Activated T-helper 1 cell treated with anti-CD3 and anti-CD28 coated beads, Interleukin-12 subunit alpha, Interleukin-12 subunit beta, Interleukin-2, Interleukin-4 antibody, amounts not matched to agents 30 ng/mL and 10 ng/mL and 1 ng/mL, durations not matched to agents 14 hours and 24 hours and 36 hours (primary cell): ENCODE results near the gene PRR15. TPM values are rescaled to one million over a fixed set of nuclear protein-coding genes. Genes with fewer than 3 reads are reported as not detected.
A peak's percentile ranks its signal among the peaks of the same experiment; 100 is the strongest.
"Not testable (repeated sequence)": the region's sequence is repeated elsewhere in the genome, so short reads cannot be mapped to it uniquely, and the experiment has no call there.

Experiments used
- DNase-seq: peaks from one replicate; pipeline ENCODE4 v3.0.0; 2021; ENCODE audit warnings: low spot score
- H3K27ac Mint-ChIP-seq: one replicate; pipeline ENCODE4 v1.8.0; 2021; ENCODE audit warnings: mild to moderate bottlenecking, mixed read lengths
- H3K27me3 Mint-ChIP-seq: one replicate; pipeline ENCODE4 v1.8.0; 2022; ENCODE audit warnings: mild to moderate bottlenecking, moderate library complexity, mixed read lengths; ENCODE audit not compliant: insufficient read depth
- H3K36me3 Mint-ChIP-seq: one replicate; pipeline ENCODE4 v1.8.0; 2021; ENCODE audit warnings: low read depth, mixed read lengths
- H3K4me1 Mint-ChIP-seq: one replicate; pipeline ENCODE4 v1.8.0; 2021; ENCODE audit warnings: low read depth, mixed read lengths
- H3K4me3 Mint-ChIP-seq: one replicate; pipeline ENCODE4 v1.8.0; 2021; ENCODE audit warnings: mild to moderate bottlenecking, moderate library complexity, mixed read lengths
- H3K9me3 Mint-ChIP-seq: one replicate; pipeline ENCODE4 v1.8.0; 2021; ENCODE audit warnings: mixed read lengths
- intact Hi-C: fragments of 100-400 bp; cut with micrococcal nuclease; formaldehyde crosslinking; loops from one replicate; pipeline ENCODE4 v1.15.1; 2024
- total RNA-seq: library from RNA; stranded (reverse); gene quantifications from 2 replicates; pipeline ENCODE4 v1.2.3, GENCODE V29; 2022

The PRR15 gene, protein sequence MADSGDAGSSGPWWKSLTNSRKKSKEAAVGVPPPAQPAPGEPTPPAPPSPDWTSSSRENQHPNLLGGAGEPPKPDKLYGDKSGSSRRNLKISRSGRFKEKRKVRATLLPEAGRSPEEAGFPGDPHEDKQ
- not detected in 2 replicates for total RNA-seq

DNA sequence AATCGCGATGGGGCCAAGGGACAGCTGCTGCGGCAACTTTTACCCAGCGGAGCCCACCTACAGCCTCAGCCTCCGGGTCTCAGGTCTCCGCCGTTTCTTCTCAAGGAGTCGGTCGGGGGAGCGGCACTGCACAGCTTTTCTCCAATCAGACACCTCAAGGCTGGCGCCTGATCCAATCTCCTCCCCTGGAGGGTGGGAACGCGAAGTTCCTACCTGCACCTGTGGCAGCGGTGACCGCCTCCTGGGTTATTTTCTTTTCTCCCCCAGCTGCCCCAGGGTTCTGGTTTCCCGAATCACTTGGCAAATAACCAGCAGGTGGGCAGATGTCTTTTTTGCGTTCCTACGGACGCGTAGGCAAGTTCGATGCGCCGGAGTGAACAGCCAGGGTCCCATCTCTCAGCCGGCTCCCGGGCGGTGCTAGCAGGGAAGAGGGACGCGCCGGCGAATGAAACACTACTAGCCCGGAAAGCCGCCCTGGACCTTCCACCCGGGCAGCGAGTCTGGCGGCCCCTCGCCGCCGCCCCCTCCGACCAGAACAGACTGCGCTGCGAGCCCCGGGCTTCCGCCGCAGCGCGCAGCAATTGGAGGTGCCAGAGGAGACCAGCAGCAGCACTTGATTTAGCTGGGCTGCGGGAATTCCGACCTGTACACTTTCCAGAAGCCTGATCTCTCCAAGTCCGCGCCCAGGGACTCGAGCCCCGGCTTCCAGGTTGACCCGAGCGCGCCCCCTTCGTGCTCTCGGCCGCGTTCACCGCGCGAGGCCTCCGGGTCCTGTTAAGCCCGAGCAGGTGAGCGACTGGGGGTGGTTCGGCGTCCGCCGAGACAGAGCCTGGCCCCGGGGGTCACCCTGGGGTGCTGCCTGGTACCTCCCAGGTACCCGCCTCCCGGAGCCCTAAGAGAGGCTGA, at the start of gene PRR15:
TSS of gene PRR15 (plus strand) at position 246 of the 906 bp plus-strand sequence. CDS start 2,495 bp downstream, outside the sequence.
- H3K9me3 Mint-ChIP-seq = no peaks in the 10 kb centered on the region
- H3K27ac Mint-ChIP-seq = no peak within 1 kb of the TSS
- H3K36me3 Mint-ChIP-seq = no peaks in the 10 kb centered on the region
- peaks cover 22% of the 10 kb centered on the region for H3K4me1 Mint-ChIP-seq
- intact Hi-C loops = no loop called here
- DNase-seq = no peak
- peaks cover 62% of the 10 kb centered on the region for H3K27me3 Mint-ChIP-seq
- H3K4me3 Mint-ChIP-seq = peak within 1 kb of the TSS; percentile 81

- H3K4me1 Mint-ChIP-seq = no peaks in the 10 kb centered on the region
- no peaks in the 10 kb centered on the region for H3K9me3 Mint-ChIP-seq
- intact Hi-C loops = no loop called here
- H3K27me3 Mint-ChIP-seq = no peaks in the 10 kb centered on the region
- H3K36me3 Mint-ChIP-seq = no peaks in the 10 kb centered on the region
- no peak overlapping the region for H3K4me3 Mint-ChIP-seq
- DNase-seq = no peak
- H3K27ac Mint-ChIP-seq = no peak overlapping the region
Observed at GRCh38 chr7:29516491-29516890, 47.1 kb upstream of the PRR15 start.

DNA sequence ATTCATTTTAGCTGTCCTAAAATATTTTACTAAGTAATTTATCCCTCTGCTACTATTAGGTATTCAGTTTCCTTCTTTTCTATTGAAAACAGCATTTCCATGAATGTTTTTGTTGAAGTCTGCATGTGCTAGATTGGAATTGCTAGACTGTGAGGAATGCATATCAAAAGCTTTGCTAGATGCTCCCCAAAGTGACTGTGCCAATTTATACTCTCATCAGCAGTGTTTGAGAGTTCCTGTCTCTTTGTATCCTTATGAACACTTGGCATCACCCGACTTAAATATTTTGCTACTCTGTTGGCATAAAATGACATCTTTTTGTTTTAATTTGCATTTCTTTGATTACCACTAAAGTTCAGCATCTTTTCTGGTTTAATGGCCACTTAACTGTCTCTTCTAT, 45.0 kb upstream of the PRR15 start:
- no peak for DNase-seq
- no peaks in the 10 kb centered on the region for H3K4me1 Mint-ChIP-seq
- H3K27ac Mint-ChIP-seq = no peak overlapping the region
- H3K4me3 Mint-ChIP-seq = no peak overlapping the region
- H3K9me3 Mint-ChIP-seq = no peaks in the 10 kb centered on the region
- intact Hi-C loops = no loop called here
- H3K36me3 Mint-ChIP-seq = no peaks in the 10 kb centered on the region
- H3K27me3 Mint-ChIP-seq = no peaks in the 10 kb centered on the region

GRCh38 chr7:29523728-29524127, 39.9 kb upstream of the PRR15 start:
- H3K27ac Mint-ChIP-seq = no peak overlapping the region
- intact Hi-C loops = no loop called here
- H3K27me3 Mint-ChIP-seq = no peaks in the 10 kb centered on the region
- no peaks in the 10 kb centered on the region for H3K4me1 Mint-ChIP-seq
- no peak for DNase-seq
- H3K36me3 Mint-ChIP-seq = no peaks in the 10 kb centered on the region
- H3K4me3 Mint-ChIP-seq = no peak overlapping the region
- H3K9me3 Mint-ChIP-seq = no peaks in the 10 kb centered on the region

GRCh38 chr7:29527505-29528108, 36.0 kb upstream of the PRR15 start:
- H3K4me1 Mint-ChIP-seq = no peaks in the 10 kb centered on the region
- intact Hi-C loops = no loop called here
- H3K9me3 Mint-ChIP-seq = peaks cover 4% of the 10 kb centered on the region
- no peak for DNase-seq
- no peak overlapping the region for H3K27ac Mint-ChIP-seq
- no peaks in the 10 kb centered on the region for H3K36me3 Mint-ChIP-seq
- H3K4me3 Mint-ChIP-seq = no peak overlapping the region
- H3K27me3 Mint-ChIP-seq = no peaks in the 10 kb centered on the region

DNA sequence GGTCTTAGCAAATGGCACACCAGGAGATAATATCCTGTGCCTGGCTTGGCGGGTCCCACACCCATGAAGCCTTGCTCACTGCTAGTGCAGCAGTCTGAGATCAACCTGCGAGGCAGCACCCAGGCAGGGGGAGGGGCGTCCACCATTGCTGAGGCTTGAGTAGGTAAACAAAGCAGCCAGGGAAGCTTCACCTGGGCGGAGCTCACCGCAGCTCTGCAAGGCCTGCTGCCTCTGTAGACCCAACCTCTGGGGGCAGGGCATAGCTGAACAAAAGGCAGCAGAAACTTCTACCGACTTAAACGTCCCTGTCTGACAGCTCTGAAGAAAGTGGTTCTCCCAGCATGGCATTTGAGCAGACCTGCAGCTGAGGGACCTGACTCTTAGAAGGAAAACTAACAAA, 35.1 kb upstream of the PRR15 start:
- not testable (repeated sequence) for H3K4me3 Mint-ChIP-seq

DNA sequence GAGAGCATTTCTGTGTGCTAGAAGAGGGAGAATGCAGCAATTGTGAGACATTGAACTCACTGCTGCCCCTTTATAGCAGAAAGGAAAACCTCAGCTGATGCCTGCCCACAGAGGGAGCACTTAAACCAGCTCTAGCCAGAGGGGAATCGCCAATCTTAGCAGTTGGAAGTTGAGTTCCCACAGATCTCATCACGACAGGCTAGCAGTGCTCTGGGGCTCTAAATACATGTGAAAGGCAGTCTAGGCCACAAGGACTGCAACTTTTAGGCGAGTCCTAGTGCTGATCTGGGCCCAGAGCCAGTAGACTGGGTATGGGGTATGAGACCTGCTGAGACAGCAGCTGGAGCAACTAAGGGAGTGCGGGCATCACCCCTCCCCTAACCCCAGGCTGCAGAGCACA, 25.2 kb upstream of the PRR15 start:
- H3K36me3 Mint-ChIP-seq = no peaks in the 10 kb centered on the region
- DNase-seq = no peak
- no peak overlapping the region for H3K27ac Mint-ChIP-seq
- H3K4me3 Mint-ChIP-seq = no peak overlapping the region
- no peaks in the 10 kb centered on the region for H3K4me1 Mint-ChIP-seq
- intact Hi-C loops = no loop called here
- peaks cover 3% of the 10 kb centered on the region for H3K27me3 Mint-ChIP-seq
- H3K9me3 Mint-ChIP-seq = no peaks in the 10 kb centered on the region

More for the DNA sequence above, 35.1 kb upstream of the PRR15 start:
- intact Hi-C loops, H3K27ac Mint-ChIP-seq, H3K9me3 Mint-ChIP-seq, H3K4me1 Mint-ChIP-seq, DNase-seq, H3K36me3 Mint-ChIP-seq, H3K27me3 Mint-ChIP-seq: not testable (repeated sequence)

- DNase-seq = no peak
Observed at GRCh38 chr7:29539471-29539870, 24.2 kb upstream of the PRR15 start.

DNA sequence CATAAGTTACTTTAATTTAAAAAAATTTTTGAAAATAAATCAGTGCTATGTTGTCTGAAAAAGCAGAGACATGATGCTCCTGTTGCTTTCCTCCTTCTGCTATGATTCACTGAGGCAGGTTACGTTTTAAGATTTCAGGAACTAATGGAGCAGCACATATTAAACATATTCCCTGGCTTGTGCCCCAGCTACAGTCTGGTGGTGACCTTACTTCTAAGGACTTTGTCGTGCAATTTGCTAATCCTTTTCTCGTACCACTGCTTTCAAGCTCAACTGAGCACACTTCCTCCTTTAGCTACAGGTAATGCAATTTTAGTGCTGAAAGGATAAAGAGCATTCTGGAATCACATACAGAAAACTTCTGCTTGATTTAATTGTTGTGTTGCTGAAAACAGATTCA, 16.2 kb upstream of the PRR15 start:
- intact Hi-C loops = no loop called here
- no peaks in the 10 kb centered on the region for H3K36me3 Mint-ChIP-seq
- H3K4me3 Mint-ChIP-seq = no peak overlapping the region
- DNase-seq = no peak
- peaks cover 6% of the 10 kb centered on the region for H3K27me3 Mint-ChIP-seq
- H3K27ac Mint-ChIP-seq = no peak overlapping the region
- H3K9me3 Mint-ChIP-seq = no peaks in the 10 kb centered on the region
- H3K4me1 Mint-ChIP-seq = no peaks in the 10 kb centered on the region

More at GRCh38 chr7:29539471-29539870, 24.2 kb upstream of the PRR15 start:
- Mint-ChIP-seq H3K36me3 (no peaks in the 10 kb centered on the region), H3K27me3 (peaks cover 3% of the 10 kb centered on the region), H3K4me1 (no peaks in the 10 kb centered on the region), H3K27ac (no peak overlapping the region), H3K4me3 (no peak overlapping the region), H3K9me3 (no peaks in the 10 kb centered on the region)
- intact Hi-C loops = no loop called here

DNA sequence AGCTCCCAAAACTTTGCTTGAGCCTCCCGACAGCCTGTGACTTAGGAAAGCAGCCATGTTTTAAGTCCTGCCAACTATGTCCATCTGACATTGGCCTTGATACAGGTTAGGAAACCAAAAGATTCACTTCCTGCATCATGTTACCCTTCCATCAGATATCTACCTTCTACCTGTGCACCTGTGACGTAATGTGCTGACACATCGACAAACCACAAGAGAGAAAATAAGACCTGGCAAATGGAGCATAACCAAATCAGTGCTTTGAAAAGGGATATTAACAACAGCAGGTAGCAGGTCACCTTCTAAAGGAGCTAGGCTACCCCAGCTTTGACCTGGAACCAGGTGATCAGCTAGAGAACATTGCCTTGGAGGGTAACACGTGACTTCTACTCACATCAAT, 14.8 kb upstream of the PRR15 start:
- H3K9me3 Mint-ChIP-seq = no peaks in the 10 kb centered on the region
- H3K4me1 Mint-ChIP-seq = no peaks in the 10 kb centered on the region
- H3K36me3 Mint-ChIP-seq = no peaks in the 10 kb centered on the region
- intact Hi-C loops = no loop called here
- peaks cover 11% of the 10 kb centered on the region for H3K27me3 Mint-ChIP-seq
- H3K27ac Mint-ChIP-seq = no peak overlapping the region
- no peak overlapping the region for H3K4me3 Mint-ChIP-seq
- DNase-seq = no peak

- intact Hi-C loops = no loop called here
- Mint-ChIP-seq H3K27ac (no peak overlapping the region), H3K27me3 (peaks cover 8% of the 10 kb centered on the region), H3K36me3 (no peaks in the 10 kb centered on the region), H3K4me1 (no peaks in the 10 kb centered on the region), H3K4me3 (no peak overlapping the region), H3K9me3 (no peaks in the 10 kb centered on the region)
- no peak for DNase-seq
Observed at GRCh38 chr7:29552392-29552791, 11.2 kb upstream of the PRR15 start.

GRCh38 chr7:29555061-29555460, 8.6 kb upstream of the PRR15 start:
- Mint-ChIP-seq H3K36me3 (no peaks in the 10 kb centered on the region), H3K9me3 (no peaks in the 10 kb centered on the region)
- intact Hi-C loops = no loop called here

More at GRCh38 chr7:29555061-29555460, 8.6 kb upstream of the PRR15 start:
- no peak overlapping the region for H3K27ac Mint-ChIP-seq
- DNase-seq = no peak
- no peak overlapping the region for H3K4me3 Mint-ChIP-seq
- peaks cover 9% of the 10 kb centered on the region for H3K27me3 Mint-ChIP-seq
- H3K4me1 Mint-ChIP-seq = no peaks in the 10 kb centered on the region
